ENCODE results near the gene ADAT3. TPM values are rescaled to one million over a fixed set of nuclear protein-coding genes. Genes with fewer than 3 reads are reported as not detected.
A peak's percentile ranks its signal among the peaks of the same experiment; 100 is the strongest.

ADAT3 gene
- total RNA-seq, 1 experiment from 2014 or later, result 12.6 TPM

DNA sequence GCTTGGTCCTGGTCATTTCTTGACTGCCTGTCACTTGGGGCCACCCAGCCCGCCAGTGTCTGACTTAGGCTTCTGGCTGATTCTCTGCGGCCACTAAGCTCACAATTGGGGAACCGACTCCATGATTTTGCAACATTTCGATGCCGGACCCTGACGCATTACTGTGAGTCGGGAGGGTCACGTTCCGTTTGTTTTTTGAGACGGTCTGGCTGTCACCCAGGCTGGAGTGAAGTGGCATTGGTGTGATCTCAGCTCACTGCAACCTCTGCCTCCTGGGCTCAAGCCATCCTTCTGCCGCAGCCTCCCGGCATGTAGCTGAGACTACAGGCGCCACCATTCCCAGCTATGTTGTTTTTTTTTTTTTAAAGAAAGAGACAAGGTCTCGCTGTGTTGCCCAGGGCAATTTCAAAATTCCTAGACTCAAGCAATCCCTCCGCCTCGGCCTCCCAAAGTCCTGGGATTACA, 3.2 kb upstream of the ADAT3 start:
- no TSS peak for BruUV-seq (replicated peaks)
- no peak for DNase-seq
- H3K27ac Mint-ChIP-seq (ENCODE audit: unreplicated experiment), result no peak overlapping the region
- no peak overlapping the region for H3K4me3 Mint-ChIP-seq (ENCODE audit: unreplicated experiment)
- no peaks in the 10 kb centered on the region for H3K9me3 Mint-ChIP-seq (ENCODE audit: unreplicated experiment)
- no peaks in the 10 kb centered on the region for H3K27me3 ChIP-seq (replicated peaks; ENCODE audit: control insufficient read depth, insufficient read depth, low read length)
- H3K36me3 ChIP-seq (ENCODE audit: control insufficient read depth, insufficient read depth, low read length), result no peaks in the 10 kb centered on the region
- H3K36me3 Mint-ChIP-seq (ENCODE audit: insufficient read depth, unreplicated experiment), result peaks cover 27% of the 10 kb centered on the region
- intact Hi-C loops (cut with micrococcal nuclease; ENCODE audit: unreplicated experiment), result no loop called here
- ChIA-PET CTCF (interaction anchor here (0.6 kb wide), 2 partner anchors 17 to 68 kb away, joined by 3 to 5 read pairs; partner anchors contain the start of gene ABHD17A), POLR2A (no interaction called here)
- TF ChIP-seq, protein P1, sequence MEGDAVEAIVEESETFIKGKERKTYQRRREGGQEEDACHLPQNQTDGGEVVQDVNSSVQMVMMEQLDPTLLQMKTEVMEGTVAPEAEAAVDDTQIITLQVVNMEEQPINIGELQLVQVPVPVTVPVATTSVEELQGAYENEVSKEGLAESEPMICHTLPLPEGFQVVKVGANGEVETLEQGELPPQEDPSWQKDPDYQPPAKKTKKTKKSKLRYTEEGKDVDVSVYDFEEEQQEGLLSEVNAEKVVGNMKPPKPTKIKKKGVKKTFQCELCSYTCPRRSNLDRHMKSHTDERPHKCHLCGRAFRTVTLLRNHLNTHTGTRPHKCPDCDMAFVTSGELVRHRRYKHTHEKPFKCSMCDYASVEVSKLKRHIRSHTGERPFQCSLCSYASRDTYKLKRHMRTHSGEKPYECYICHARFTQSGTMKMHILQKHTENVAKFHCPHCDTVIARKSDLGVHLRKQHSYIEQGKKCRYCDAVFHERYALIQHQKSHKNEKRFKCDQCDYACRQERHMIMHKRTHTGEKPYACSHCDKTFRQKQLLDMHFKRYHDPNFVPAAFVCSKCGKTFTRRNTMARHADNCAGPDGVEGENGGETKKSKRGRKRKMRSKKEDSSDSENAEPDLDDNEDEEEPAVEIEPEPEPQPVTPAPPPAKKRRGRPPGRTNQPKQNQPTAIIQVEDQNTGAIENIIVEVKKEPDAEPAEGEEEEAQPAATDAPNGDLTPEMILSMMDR (IDR thresholded peaks at IDR 0.05; ENCODE audit: insufficient read depth in 1 of 2, low read depth in 1 of 2, low read length in 1 of 2, severe bottlenecking in 1 of 2, unreplicated experiment in 1 of 2), result no peak
- H3K4me1 Mint-ChIP-seq (ENCODE audit: low read depth, unreplicated experiment), result peaks cover 8% of the 10 kb centered on the region
- no peak overlapping the region for H3K4me3 ChIP-seq (ENCODE audit: low read depth, low read length)
- no peaks in the 10 kb centered on the region for H3K9me3 ChIP-seq
- H3K4me1 ChIP-seq, result peaks cover 10% of the 10 kb centered on the region; the same call in 1 of the 2 replicates
- H3K27me3 Mint-ChIP-seq (ENCODE audit: insufficient read depth, unreplicated experiment), result no peaks in the 10 kb centered on the region

DNA sequence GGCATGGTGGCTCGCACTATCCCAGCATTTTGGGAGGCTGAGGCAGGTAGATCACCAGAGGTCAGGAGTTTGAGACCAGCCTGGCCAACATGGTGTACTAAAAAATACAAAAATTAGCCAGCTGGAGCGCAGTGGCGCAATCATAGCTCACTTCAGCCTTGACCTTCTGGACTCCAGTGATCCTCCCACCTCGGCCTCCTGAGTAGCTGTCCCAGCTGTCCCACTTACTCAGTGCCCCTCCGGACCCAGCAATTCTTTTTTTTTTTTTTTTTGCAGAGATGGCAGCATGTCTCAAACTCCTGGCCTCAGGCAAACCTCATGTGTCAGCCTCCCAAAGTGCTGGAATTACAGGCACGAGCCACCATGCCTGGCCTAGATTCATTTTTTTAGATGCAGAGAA, 2.3 kb upstream of the ADAT3 start:
- Histone ChIP-seq H3K4me3 (ENCODE audit: low read depth, low read length) (no peak overlapping the region), H3K27me3 (replicated peaks; ENCODE audit: control insufficient read depth, insufficient read depth, low read length) (no peaks in the 10 kb centered on the region), H3K4me1 (peaks cover 20% of the 10 kb centered on the region), H3K9me3 (no peaks in the 10 kb centered on the region), H3K36me3 (ENCODE audit: control insufficient read depth, insufficient read depth, low read length) (no peaks in the 10 kb centered on the region)
- Mint-ChIP-seq H3K27ac (ENCODE audit: unreplicated experiment) (no peak overlapping the region), H3K4me1 (ENCODE audit: low read depth, unreplicated experiment) (peaks cover 8% of the 10 kb centered on the region), H3K36me3 (ENCODE audit: insufficient read depth, unreplicated experiment) (peaks cover 35% of the 10 kb centered on the region), H3K4me3 (ENCODE audit: unreplicated experiment) (no peak overlapping the region), H3K27me3 (ENCODE audit: insufficient read depth, unreplicated experiment) (no peaks in the 10 kb centered on the region), H3K9me3 (ENCODE audit: unreplicated experiment) (no peaks in the 10 kb centered on the region)
- intact Hi-C loops (cut with micrococcal nuclease; ENCODE audit: unreplicated experiment), result no loop called here
- CTCF ChIA-PET, result interaction anchor here (0.6 to 0.7 kb wide), 3 partner anchors 9 to 25 kb away, joined by 3 to 4 read pairs (median 4); partner anchors contain the start of gene ABHD17A
- BruUV-seq (replicated peaks), result no TSS peak
- no peak for DNase-seq
- POLR2A ChIA-PET, result interaction anchor here (0.5 kb wide), 1 partner anchor 27 kb away, joined by 4 read pairs; no protein-coding TSS in a partner anchor
- TF ChIP-seq, protein P1 (IDR thresholded peaks at IDR 0.05; ENCODE audit: insufficient read depth in 1 of 2, low read depth in 1 of 2, low read length in 1 of 2, severe bottlenecking in 1 of 2, unreplicated experiment in 1 of 2), result no peak

DNA sequence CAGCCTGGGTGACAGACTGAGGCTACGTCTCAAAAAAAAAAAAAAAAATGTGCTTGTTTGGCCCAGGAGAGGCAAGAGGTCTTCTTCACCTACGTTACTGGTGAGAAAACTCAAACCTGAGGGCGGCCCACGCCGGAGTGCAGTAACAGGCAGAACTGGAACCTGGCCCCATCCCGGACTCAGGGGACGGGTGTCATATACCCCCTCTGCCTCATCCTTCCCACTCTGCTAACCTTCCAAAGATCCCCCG, 414 bp upstream of the ADAT3 start:
- CTCF ChIA-PET, result interaction anchor here (0.5 kb wide), 1 partner anchor 114 kb away, joined by 4 read pairs; no protein-coding TSS in a partner anchor
- peaks cover 8% of the 10 kb centered on the region for H3K4me1 Mint-ChIP-seq (ENCODE audit: low read depth, unreplicated experiment)
- H3K4me3 Mint-ChIP-seq (ENCODE audit: unreplicated experiment), result peak overlapping the region; percentile 89
- no peaks in the 10 kb centered on the region for H3K27me3 Mint-ChIP-seq (ENCODE audit: insufficient read depth, unreplicated experiment)
- POLR2A ChIA-PET, result interaction anchor here (0.7 kb wide), 1 partner anchor 21 kb away, joined by 3 read pairs; no protein-coding TSS in a partner anchor
- Histone ChIP-seq H3K4me3 (ENCODE audit: low read depth, low read length) (peak overlapping the region; percentile 21), H3K27me3 (replicated peaks; ENCODE audit: control insufficient read depth, insufficient read depth, low read length) (no peaks in the 10 kb centered on the region), H3K36me3 (ENCODE audit: control insufficient read depth, insufficient read depth, low read length) (no peaks in the 10 kb centered on the region), H3K9me3 (no peaks in the 10 kb centered on the region), H3K4me1 (peaks cover 24% of the 10 kb centered on the region)
- BruUV-seq (replicated peaks), result TSS peak; percentile 50
- intact Hi-C loops (cut with micrococcal nuclease; ENCODE audit: unreplicated experiment), result loop anchor here (1.0 kb wide), 1 partner anchor 40 kb away; no protein-coding TSS in a partner anchor
- H3K9me3 Mint-ChIP-seq (ENCODE audit: unreplicated experiment), result no peaks in the 10 kb centered on the region
- peaks cover 35% of the 10 kb centered on the region for H3K36me3 Mint-ChIP-seq (ENCODE audit: insufficient read depth, unreplicated experiment)
- TF ChIP-seq, protein P1 (IDR thresholded peaks at IDR 0.05; ENCODE audit: insufficient read depth in 1 of 2, low read depth in 1 of 2, low read length in 1 of 2, severe bottlenecking in 1 of 2, unreplicated experiment in 1 of 2), result no peak
- DNase-seq, result no peak
- peak overlapping the region; percentile 94 for H3K27ac Mint-ChIP-seq (ENCODE audit: unreplicated experiment)

Measured in Caco-2 (cell line).